Activated T-cell treated with anti-CD3 and anti-CD28 coated beads, Interleukin-2, amount 50 U/mL, for 4 hours (primary cell): ENCODE measurements around the gene FSTL5. TPM values are rescaled to one million over a fixed set of nuclear protein-coding genes. Genes with fewer than 3 reads are reported as not detected.
"Not testable (repeated sequence)": the region's sequence is repeated elsewhere in the genome, so short reads cannot be mapped to it uniquely, and the experiment has no call there.

Experiments used
- ATAC-seq, 2 donors: fragments of 200-7000 bp; cut with Tn5 transposase; one replicate each; pipeline ENCODE4 v1.10.0; 2021
- DNase-seq: peaks from one replicate; pipeline ENCODE4 v3.0.0-alpha.2; 2020
- H3K27me3 Mint-ChIP-seq: one replicate; pipeline ENCODE4 v1.8.0; 2021; ENCODE audit warnings: low read depth, mixed read lengths
- H3K36me3 Mint-ChIP-seq: one replicate; pipeline ENCODE4 v1.8.0; 2022; ENCODE audit warnings: mixed read lengths; ENCODE audit not compliant: insufficient read depth
- H3K4me1 Mint-ChIP-seq: one replicate; pipeline ENCODE4 v1.8.0; 2021; ENCODE audit warnings: low read depth, mixed read lengths
- H3K4me3 Mint-ChIP-seq: one replicate; pipeline ENCODE4 v1.8.0; 2021; ENCODE audit warnings: mild to moderate bottlenecking, moderate library complexity, mixed read lengths
- H3K9me3 Mint-ChIP-seq: one replicate; pipeline ENCODE4 v1.8.0; 2021; ENCODE audit warnings: mixed read lengths
- total RNA-seq, 3 donors: library from RNA; stranded (reverse); gene quantifications; one replicate each; pipeline ENCODE4 v1.2.1, GENCODE V29; 2021

FSTL5 gene
- total RNA-seq, 3 donors from 2014 or later: not detected

DNA sequence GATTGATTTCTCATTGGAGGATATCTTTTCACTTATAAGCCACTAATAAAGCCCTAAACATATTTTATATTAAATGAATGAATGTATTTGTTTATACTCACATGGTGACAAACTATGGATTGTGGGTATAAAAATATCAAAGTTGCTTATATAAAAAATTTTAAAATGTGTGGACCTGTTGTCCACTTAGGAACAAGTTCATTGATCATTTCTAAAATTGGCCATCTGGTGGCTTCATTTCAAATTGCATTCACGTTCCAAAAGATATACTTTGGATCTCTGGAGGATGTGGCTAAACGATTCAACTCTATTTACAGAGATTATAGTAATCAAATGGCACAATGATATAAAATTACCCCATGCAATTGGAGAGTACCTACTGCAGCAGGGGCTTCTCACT is 32.5 kb downstream of the FSTL5 start:
- Mint-ChIP-seq H3K4me1 (no peaks in the 10 kb centered on the region), H3K9me3 (peaks cover 11% of the 10 kb centered on the region), H3K4me3 (no peak overlapping the region), H3K36me3 (no peaks in the 10 kb centered on the region), H3K27me3 (no peaks in the 10 kb centered on the region)
- ATAC-seq (no peak), DNase-seq (no peak)

DNA sequence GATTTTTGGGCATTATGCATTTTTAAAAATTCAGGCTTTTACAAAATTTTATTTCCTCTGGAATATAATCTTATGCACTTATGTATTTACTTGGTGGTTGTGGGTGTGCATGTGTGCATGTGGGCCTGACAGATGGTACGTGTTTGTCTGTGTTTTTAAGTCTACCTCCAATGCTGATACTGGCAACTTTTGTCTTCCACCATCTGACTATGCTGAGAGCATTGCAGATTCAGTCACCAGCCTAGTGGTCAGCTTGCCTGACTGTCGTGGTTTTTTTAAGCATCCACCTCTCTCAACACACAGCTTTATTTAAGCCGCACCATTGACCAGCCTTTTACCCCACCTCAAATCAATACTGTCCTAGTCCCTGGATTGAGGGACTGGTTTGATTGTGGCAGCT is 37.1 kb downstream of the FSTL5 start:
- DNase-seq: no peak
- H3K36me3 Mint-ChIP-seq: no peaks in the 10 kb centered on the region
- H3K4me1 Mint-ChIP-seq: no peaks in the 10 kb centered on the region
- no peaks in the 10 kb centered on the region for H3K9me3 Mint-ChIP-seq
- no peaks in the 10 kb centered on the region for H3K27me3 Mint-ChIP-seq
- no peak for ATAC-seq
- no peak overlapping the region for H3K4me3 Mint-ChIP-seq

- Mint-ChIP-seq H3K9me3 (no peaks in the 10 kb centered on the region), H3K4me1 (no peaks in the 10 kb centered on the region), H3K36me3 (no peaks in the 10 kb centered on the region), H3K4me3 (no peak overlapping the region), H3K27me3 (no peaks in the 10 kb centered on the region)
- no peak for DNase-seq
- no peak for ATAC-seq
Measured at GRCh38 chr4:162117051-162117450, 46.7 kb downstream of the FSTL5 start.

DNA sequence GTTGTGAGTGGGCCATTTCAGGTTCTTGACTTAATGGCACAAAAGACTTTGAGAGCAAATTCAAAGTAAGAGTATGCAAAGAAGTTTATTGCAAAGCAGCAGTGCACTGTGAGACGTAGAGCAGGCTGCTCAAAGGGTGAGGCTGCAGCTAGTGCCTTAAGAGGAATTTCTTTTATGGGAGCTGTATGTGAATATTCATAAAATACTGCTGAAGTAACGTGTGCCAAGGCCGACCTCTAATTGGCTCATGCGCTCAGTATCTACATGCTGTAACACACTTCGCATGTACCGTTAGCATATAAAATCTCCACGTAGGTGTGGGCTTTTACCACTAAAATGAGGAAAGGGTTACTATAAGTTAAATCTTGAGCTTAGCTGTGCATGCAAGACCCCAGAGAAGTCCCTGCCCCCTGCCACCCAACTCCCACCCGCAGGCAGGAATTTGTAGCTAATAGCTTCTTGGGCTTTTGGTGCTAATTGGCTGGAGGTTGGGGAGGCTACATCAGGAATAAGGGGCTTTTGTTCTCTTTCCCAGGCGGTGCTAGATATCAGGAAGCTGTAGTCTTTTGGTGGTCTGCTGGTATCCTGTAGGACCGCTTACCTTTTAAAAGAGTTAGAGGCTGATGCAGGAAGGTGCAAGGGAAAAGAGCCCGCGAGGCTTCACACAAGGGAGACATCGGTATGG is 47.6 kb downstream of the FSTL5 start:
- no peak for DNase-seq
- Mint-ChIP-seq H3K4me1 (no peaks in the 10 kb centered on the region), H3K27me3 (no peaks in the 10 kb centered on the region), H3K9me3 (no peaks in the 10 kb centered on the region), H3K4me3 (no peak overlapping the region), H3K36me3 (no peaks in the 10 kb centered on the region)
- no peak for ATAC-seq

- DNase-seq: no peak
- no peak for ATAC-seq
- Mint-ChIP-seq H3K4me3 (no peak overlapping the region), H3K27me3 (no peaks in the 10 kb centered on the region), H3K36me3 (no peaks in the 10 kb centered on the region), H3K4me1 (no peaks in the 10 kb centered on the region), H3K9me3 (no peaks in the 10 kb centered on the region)
Measured at GRCh38 chr4:162115333-162115732, 48.5 kb downstream of the FSTL5 start.

DNA sequence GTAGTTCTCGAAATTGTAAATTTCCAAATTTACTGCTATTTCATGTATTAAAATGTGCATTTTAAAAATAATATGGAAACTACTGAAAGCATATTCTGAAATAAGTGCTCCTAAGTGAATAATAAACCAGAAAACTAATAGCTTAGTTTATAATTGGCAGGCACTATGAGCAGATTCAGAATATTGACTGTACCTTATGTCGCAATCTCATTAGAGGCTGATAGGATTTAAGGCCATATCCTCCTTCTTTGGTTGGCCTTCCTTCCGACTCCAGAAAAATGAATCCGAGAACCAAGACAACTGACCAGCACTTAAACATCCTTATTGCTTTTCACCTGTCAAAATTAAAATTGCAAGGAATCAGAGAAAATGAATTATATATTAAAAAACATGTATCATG is 52.7 kb downstream of the FSTL5 start:
- no peak overlapping the region for H3K4me3 Mint-ChIP-seq
- H3K9me3 Mint-ChIP-seq: no peaks in the 10 kb centered on the region
- no peaks in the 10 kb centered on the region for H3K36me3 Mint-ChIP-seq
- no peaks in the 10 kb centered on the region for H3K27me3 Mint-ChIP-seq
- DNase-seq: no peak
- ATAC-seq: no peak
- H3K4me1 Mint-ChIP-seq: no peaks in the 10 kb centered on the region

GRCh38 chr4:162104459-162105124 is 59.2 kb downstream of the FSTL5 start:
- H3K27me3 Mint-ChIP-seq: no peaks in the 10 kb centered on the region
- no peak overlapping the region for H3K4me3 Mint-ChIP-seq
- H3K4me1 Mint-ChIP-seq: no peaks in the 10 kb centered on the region
- ATAC-seq (no peak), DNase-seq (no peak)
- no peaks in the 10 kb centered on the region for H3K36me3 Mint-ChIP-seq
- H3K9me3 Mint-ChIP-seq: peaks cover 3% of the 10 kb centered on the region

- ATAC-seq, H3K9me3 Mint-ChIP-seq, H3K27me3 Mint-ChIP-seq, H3K4me3 Mint-ChIP-seq, H3K4me1 Mint-ChIP-seq, H3K36me3 Mint-ChIP-seq, DNase-seq: not testable (repeated sequence)
Measured at GRCh38 chr4:162103908-162104307, 59.9 kb downstream of the FSTL5 start.

- DNase-seq: no peak
- ATAC-seq: no peak
- no peaks in the 10 kb centered on the region for H3K36me3 Mint-ChIP-seq
- H3K27me3 Mint-ChIP-seq: no peaks in the 10 kb centered on the region
- peaks cover 3% of the 10 kb centered on the region for H3K9me3 Mint-ChIP-seq
- no peak overlapping the region for H3K4me3 Mint-ChIP-seq
- no peaks in the 10 kb centered on the region for H3K4me1 Mint-ChIP-seq
Measured at GRCh38 chr4:162102713-162103112, 61.1 kb downstream of the FSTL5 start.

- Mint-ChIP-seq H3K36me3 (no peaks in the 10 kb centered on the region), H3K4me1 (no peaks in the 10 kb centered on the region), H3K27me3 (no peaks in the 10 kb centered on the region), H3K4me3 (no peak overlapping the region), H3K9me3 (peaks cover 3% of the 10 kb centered on the region)
- DNase-seq (no peak), ATAC-seq (no peak)
Measured at GRCh38 chr4:162101337-162101736, 62.5 kb downstream of the FSTL5 start.

GRCh38 chr4:162075726-162076125 is 88.1 kb downstream of the FSTL5 start:
- Mint-ChIP-seq H3K4me1 (no peaks in the 10 kb centered on the region), H3K4me3 (no peak overlapping the region), H3K9me3 (no peaks in the 10 kb centered on the region), H3K27me3 (no peaks in the 10 kb centered on the region), H3K36me3 (no peaks in the 10 kb centered on the region)
- no peak for ATAC-seq
- DNase-seq: no peak

DNA sequence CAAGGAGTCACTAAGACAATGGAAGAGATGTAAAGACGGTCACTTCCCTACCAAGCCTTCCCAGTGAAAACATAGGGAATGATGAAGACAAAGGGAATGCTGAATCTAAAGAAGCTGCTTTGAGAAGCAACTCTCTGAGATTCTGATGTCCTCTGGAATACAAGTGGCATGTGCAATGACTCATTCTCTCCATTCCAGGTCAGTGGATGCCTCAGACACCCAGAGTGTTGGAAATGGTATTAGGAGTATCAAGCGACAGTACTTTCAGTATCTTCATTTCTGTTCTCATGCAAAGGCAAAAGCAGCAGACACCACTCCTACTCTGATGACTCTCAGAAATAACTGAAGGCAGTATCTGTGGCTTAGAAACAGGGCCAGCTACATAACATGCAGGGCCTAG is 102.6 kb downstream of the FSTL5 start:
- Mint-ChIP-seq H3K9me3 (peaks cover 6% of the 10 kb centered on the region), H3K4me1 (no peaks in the 10 kb centered on the region), H3K4me3 (no peak overlapping the region), H3K27me3 (no peaks in the 10 kb centered on the region), H3K36me3 (no peaks in the 10 kb centered on the region)
- ATAC-seq (no peak), DNase-seq (no peak)

GRCh38 chr4:162059656-162060055 is 104.1 kb downstream of the FSTL5 start:
- Mint-ChIP-seq H3K9me3 (peaks cover 2% of the 10 kb centered on the region), H3K36me3 (no peaks in the 10 kb centered on the region), H3K27me3 (no peaks in the 10 kb centered on the region)

DNA sequence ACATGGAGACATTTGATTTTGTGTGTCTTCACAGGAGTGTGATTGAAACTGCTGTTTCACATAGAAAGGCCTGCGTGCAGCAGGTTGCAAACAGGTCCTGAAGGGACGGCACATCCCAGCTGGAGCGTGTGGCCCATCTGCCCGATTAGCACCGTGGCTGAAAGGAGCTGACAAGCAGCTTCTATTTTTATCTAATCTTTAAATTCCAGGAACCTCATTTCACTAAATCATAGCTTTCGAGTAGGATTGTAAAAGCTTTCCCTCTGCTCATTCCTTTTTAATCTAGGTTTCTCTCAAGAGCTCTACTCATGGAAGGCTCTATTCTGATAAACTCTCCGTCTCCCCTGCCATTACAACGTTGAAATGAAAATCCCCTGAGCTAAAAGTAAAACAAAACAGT is 106.8 kb downstream of the FSTL5 start:
- Mint-ChIP-seq H3K36me3 (no peaks in the 10 kb centered on the region), H3K4me3 (no peak overlapping the region), H3K27me3 (no peaks in the 10 kb centered on the region), H3K9me3 (no peaks in the 10 kb centered on the region), H3K4me1 (no peaks in the 10 kb centered on the region)
- ATAC-seq (no peak), DNase-seq (no peak)

More at GRCh38 chr4:162059656-162060055, 104.1 kb downstream of the FSTL5 start:
- ATAC-seq: no peak
- no peak for DNase-seq
- H3K4me3 Mint-ChIP-seq: no peak overlapping the region
- H3K4me1 Mint-ChIP-seq: no peaks in the 10 kb centered on the region

DNA sequence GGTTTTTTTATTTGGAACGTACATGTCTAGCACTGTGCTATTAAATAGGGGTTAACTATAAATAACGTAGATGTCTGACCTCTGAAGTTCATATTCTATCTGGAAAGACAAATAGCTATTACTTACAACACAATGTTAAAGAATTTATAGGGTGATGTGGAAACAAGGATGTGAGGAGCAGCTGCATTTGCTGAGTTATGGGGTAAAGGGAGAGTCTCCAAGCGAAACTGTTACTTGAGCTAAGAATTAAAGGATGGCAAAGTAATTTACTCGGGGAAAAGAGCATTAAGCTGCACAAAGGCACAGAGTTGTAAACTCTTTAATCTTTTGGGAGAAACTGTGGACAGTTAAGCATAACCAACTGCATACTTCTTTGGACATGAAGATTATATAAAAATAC is 117.7 kb downstream of the FSTL5 start:
- peaks cover 3% of the 10 kb centered on the region for H3K9me3 Mint-ChIP-seq

More for the DNA sequence above, 117.7 kb downstream of the FSTL5 start:
- no peaks in the 10 kb centered on the region for H3K4me1 Mint-ChIP-seq
- H3K4me3 Mint-ChIP-seq: no peak overlapping the region
- no peak for DNase-seq
- ATAC-seq: no peak
- no peaks in the 10 kb centered on the region for H3K27me3 Mint-ChIP-seq
- H3K36me3 Mint-ChIP-seq: no peaks in the 10 kb centered on the region
